HS-27A (cell line): ENCODE measurements around the gene CELA3B.
"Not testable (repeated sequence)": the region's sequence is repeated elsewhere in the genome, so short reads cannot be mapped to it uniquely, and the experiment has no call there.

ENCODE experiments used
- DNase-seq: peaks from one replicate; pipeline ENCODE4 v3.0.0-alpha.2; 2012; ENCODE audit warnings: low read depth, missing footprints

Gene CELA3B

DNA sequence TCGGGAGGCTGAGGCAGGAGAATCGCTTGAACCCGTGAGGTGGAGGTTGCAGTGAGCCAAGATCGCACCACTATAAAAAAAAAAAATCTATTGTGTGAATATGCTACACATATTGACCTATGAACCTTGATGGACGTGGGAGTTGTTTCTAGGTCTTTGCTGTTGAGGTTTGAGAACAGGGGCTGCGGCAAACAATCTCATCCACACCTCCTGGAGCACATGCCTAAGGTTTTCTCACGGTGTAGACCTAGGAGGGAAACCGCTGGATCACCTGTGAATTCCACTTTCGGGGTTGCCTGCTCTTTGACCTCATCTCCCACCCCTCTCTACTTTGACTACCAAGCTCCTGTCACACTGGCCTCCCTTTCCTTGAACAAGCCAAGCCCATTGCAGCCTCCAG, 1.5 kb upstream of the CELA3B start:
- DNase-seq = not testable (repeated sequence)

DNA sequence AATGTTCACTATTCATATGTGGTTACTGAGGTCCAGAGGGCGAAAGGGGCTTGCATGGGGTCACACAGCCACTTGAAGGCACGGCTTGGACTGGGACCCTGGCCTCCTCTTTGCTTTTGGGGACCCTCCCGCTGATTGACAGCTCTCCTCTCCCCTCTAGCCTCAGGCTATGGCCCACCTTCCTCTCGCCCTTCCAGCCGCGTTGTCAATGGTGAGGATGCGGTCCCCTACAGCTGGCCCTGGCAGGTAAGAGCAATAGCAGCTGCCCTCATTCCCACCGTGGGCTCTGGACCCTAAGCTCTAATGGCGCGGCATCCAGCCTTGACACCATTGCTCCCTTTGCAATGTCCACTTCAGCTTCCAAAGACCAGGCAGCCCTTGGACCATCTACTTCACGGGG, 1.4 kb downstream of the CELA3B start:
- not testable (repeated sequence) for DNase-seq

DNA sequence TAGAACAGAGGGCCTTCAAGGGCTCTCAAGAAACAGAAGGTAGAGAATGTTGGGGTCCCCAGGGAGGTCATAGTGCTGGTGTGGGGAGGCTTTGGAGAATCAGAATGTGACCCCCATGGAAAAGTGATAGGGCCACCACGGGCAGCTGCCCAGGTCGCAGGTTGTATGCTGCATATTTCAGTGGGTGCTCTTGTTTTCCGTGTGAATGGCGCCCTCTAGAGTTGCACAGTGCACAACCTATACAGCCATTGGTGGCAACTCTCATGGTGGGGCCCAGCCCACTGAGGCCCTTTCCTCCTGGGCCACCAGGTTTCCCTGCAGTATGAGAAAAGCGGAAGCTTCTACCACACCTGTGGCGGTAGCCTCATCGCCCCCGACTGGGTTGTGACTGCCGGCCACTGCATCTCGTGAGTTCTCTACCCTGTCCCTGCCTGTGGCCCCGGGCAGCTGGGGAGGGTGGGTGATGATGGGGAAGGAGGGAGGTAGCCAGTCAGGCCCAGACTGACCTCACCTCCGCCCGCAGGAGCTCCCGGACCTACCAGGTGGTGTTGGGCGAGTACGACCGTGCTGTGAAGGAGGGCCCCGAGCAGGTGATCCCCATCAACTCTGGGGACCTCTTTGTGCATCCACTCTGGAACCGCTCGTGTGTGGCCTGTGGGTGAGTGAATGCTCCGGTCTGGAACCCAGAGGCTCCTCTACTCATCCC, 3.8 kb downstream of the CELA3B start:
- not testable (repeated sequence) for DNase-seq

DNA sequence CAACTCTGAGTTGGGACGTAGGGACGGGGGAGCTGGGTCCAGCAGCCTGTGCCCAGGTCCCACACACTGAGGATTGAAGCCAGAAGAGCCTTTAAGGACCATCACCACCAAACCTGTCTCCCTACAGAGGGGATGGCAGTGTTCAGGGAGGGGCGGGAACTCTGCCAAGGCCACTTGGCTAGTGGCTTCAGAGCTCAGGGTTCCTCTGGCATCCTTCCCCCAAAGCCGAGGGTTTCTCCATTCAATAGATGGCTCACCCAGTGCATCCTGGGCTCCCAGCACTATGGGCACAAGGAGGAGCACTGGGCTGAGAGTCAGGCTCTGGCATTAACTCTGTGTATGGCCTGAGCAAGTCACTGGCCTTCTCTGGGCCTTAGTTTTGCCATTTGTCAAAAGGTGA, 4.4 kb downstream of the CELA3B start:
- DNase-seq = not testable (repeated sequence)

DNA sequence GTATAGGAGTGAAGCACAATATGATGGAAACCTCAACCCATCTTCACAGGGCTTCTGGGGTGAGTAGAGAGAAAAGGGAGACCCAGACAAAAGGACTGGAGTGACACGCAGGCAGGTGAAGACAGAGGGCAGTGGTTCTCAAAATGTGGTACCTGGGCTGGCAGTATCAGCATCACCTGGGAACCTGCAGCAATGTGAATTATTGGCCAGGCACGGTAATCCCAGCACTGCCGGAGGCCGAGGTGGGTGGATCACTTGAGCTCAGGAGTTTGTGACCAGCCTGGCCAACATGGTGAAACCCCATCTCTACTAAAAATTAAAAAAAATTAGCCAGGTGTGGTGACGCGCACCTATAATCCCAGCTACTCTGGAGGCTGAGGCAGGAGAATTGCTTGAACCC, 5.3 kb downstream of the CELA3B start:
- not testable (repeated sequence) for DNase-seq

DNA sequence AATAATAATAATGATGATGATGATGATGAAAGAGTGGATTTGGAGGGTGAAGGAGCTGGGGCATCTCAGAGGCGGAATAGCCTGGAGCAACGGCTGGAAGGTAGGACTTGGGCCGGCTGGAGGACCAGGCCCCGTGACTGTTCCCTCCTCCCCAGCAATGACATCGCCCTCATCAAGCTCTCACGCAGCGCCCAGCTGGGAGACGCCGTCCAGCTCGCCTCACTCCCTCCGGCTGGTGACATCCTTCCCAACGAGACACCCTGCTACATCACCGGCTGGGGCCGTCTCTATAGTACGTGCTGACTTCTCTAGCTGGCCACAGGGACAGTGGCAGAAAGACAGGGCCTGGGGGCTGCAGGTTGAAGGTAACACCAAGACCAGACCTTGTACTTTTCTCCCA, 6.7 kb downstream of the CELA3B start:
- DNase-seq = not testable (repeated sequence)

DNA sequence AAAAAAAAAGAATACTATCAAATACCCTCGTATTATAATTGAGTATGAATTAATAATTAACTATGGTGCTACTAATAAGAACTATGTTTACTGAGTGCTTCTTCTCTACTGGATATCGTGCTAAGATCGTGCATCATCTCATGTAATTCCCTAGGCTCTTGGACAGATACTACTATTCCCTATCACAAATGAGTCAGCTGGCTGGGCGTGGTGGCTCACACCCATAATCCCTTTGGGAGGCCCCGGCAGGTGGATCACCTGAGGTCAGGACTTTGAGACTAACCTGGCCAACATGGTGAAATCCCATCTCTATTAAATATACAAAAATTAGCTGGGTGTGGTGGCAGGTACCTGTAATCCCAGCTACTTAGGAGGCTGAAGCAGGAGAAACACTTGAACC, 9.1 kb downstream of the CELA3B start:
- not testable (repeated sequence) for DNase-seq

DNA sequence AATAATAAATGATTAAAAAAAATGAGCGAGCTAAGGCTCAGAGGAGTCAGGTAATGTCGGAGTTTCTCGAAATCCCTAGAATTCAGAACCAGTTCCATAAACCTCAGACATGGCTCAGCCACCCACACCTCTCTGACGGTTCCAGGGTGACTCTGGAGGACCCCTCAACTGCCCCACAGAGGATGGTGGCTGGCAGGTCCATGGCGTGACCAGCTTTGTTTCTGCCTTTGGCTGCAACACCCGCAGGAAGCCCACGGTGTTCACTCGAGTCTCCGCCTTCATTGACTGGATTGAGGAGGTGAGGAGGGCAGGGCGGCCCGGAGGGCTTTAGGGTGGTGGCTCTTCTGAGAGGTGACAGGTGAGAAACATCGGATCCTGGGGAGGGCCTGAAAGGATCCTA, 9.6 kb downstream of the CELA3B start:
- not testable (repeated sequence) for DNase-seq

DNA sequence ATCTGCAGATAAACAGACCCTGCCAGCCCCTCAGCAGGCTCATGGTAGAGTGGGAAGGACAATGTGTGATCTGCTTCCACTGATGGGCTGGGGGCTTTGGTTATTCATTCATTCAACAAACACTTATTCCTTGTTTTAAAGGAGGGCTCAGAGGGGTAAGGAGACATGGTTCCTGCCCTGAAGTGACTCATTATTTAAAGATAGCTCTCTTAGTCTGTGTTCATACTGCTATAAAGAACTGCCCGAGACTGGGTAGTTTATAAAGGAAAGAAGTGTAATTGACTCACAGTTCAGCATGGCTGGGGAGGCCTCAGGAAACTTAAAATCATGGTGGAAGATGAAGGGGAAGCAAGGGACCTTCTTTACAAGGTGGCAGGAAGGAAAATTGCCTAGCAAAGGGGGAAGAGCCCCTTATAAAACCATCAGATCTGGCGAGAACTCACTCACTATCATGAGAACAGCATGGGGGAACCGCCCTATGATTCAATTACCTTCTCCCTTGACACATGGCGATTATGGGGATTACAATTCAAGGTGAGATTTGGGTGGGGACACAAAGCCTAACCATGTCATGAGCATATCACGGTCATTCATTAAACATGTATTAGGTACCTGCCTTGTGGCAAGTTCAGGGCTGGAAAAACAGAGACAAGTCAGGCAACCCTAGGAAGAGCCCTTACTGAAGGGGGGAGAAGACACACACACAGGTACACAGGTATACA, 13.0 kb downstream of the CELA3B start:
- not testable (repeated sequence) for DNase-seq

DNA sequence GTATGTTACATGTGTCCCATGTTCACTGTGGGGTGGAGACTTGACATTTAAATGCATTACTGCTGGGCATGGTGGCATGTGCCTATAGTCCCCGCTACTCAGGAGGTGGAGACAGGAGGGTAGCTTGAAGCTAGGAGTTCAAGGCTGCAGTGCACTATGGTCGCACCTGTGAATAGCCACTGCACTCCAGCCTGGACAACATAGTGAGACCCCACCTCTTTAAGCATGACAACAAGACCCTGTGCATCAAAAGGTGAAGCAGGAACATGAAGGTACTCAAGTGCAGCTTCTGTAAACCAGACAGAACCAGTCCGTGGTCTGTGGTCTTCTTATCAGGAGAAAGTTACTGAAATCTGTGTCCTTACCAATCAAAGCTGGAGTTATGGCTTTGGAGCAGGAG, 15.4 kb downstream of the CELA3B start:
- DNase-seq = not testable (repeated sequence)

DNA sequence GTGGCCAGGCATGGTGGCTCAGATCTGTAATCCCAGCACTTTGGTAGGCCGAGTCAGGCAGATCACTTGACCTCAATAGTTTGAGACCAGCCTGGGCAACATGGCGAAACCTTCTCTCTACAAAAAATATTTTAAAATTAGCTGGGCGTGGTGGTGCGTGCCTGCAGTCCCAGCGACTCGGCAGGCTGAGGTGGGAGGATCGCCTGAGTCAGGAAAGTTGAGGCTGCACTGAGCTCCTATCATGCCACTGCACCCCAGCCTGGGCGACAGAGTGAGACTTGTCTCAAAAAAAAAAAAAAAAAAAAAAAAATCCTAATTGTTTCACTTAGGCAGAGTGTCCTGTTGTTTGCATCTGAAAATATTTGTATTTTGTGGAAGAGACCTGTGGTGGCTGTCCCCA, 17.9 kb downstream of the CELA3B start:
- DNase-seq = not testable (repeated sequence)

DNA sequence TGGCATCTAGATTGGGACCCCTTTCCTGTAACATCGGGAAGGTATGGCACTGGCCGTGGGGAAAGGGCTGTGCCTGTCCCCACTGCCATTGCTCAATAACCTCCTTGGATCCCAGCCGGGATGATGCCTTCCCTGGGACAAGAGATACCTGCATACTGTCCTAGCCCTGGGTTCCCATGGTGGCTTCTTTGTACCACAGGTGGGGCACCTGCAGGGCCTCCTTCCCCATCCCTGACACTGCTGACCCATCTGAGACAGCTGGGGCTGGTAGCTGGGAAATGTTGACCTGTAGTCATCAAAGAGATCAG, 19.8 kb downstream of the CELA3B start:
- not testable (repeated sequence) for DNase-seq

DNA sequence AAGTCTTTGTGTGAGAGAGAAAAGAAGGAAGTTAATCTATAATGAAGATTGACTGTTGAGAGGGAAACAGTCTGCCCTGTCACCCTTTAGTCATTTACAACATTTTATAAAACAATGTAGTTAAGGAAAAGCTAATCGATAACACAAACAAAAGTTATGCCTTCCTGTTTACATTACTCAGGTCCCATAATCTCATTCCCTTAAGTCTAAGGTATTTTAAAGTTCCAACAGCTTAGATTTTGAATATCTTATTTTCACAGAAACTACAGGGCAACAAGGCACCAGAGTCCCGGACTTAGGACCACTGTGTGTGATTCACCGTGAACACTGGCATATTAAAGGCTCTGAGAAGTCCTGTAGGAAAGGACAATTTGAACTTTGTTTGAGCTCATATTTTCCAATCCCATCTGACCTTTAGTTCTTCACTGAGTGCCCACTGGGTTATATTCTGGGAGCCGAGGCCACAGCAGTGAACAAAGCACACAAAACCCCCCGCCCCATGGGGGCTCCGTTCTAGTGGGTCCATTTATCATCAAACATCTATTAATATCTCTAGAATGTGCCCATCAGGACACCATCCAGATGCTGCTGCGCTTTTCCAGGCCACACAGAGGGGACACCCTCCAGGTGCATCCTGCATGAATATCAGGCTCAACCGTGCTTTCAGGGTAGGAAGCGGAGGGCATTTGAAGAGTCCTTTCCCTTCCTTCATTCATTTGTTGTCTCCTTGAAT, 21.2 kb downstream of the CELA3B start:
- DNase-seq = not testable (repeated sequence)

DNA sequence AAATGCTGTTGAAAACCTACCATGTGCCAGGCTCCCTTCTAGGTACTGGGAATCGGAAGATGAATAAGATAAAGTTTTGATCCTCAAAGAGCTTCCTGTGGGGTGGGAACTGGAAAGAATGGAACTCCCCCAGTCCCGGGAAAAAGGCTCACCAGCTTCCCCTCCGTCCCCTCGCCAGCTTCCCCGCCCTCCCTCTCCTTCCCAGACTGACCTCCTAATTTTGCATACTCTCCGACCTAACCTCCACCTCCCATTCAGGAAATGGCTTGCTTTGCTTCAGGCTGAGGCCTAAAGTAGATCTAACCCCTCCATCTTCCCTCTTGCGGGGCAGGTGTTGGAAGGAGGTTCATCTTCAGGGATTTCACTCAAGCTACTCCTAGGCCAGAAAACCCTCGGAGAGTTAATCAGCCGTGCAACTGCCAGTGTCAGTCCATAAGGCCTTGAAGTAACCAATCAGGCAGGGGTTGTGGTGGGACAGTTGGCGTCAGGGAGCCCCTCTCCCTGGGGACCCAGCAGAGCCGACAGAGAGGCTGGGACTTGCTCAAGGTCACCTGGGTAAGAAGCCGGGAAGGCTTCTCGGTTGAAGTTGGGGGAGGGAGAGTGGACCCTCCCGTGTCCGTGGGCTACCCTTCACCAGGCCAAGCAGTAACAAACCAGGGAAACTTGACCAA, 21.9 kb downstream of the CELA3B start:
- not testable (repeated sequence) for DNase-seq

DNA sequence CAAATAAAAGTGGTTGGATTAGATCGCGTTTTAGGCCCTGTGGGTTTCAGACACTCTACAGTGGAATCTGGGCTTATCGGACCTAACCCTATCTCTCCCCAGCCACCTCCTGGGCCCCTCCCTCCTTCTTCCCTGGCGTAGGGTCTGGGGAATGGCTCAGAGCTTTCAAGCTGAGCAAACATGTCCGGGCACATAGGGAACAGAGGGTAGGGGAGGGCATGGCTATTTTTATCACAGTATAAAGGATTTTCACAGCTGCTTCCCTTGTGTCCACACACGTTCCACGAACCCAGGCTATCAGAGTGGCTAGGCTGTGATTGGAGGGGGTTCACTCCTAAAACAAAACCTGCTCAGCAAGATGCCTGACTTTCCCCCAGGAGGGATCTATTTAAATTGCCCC, 22.8 kb downstream of the CELA3B start:
- DNase-seq = not testable (repeated sequence)

DNA sequence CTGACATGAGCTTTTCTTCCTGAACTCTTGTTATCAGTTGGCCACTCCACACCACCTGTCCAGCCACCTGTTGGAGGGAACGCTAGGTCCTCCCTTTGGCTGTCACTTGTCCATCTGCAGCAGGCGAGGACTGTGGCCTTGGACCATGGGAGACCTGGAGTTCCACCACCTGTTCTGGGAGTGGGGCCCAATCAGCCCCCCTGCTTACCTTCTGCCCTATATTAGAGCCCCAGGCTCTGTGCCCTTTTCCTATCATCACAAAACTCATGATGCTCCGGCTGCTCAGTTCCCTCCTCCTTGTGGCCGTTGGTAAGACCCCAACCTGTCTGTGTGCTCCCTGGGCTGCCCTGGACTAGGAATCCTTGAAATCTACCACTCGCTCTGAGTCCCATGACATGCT, 24.6 kb downstream of the CELA3B start, which contains the start of gene CELA3A:
Gene CELA3A (plus strand): TSS at position 249 of the 400 bp plus-strand sequence. CDS start 18 bp downstream, at position 267.
- DNase-seq = no peak

DNA sequence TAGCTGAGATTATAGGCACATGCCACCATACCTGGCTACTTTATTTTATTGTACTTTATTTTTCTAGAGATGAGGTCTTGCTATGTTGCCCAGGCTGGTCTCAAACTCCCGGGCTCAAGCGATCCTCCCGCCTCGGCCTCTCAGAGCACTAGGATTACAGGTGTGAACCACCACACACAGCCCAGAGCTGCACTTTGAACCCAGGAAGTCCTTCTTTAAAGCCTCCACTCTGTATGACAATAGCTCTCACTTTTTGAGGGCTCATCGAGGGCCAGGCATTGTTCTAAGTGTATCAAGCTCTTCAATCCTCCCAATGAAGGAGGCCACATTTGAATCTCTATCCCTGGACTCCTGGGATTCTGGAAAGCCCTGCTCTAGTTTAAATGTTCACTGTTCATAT, 25.6 kb downstream of the CELA3B start:
- not testable (repeated sequence) for DNase-seq

DNA sequence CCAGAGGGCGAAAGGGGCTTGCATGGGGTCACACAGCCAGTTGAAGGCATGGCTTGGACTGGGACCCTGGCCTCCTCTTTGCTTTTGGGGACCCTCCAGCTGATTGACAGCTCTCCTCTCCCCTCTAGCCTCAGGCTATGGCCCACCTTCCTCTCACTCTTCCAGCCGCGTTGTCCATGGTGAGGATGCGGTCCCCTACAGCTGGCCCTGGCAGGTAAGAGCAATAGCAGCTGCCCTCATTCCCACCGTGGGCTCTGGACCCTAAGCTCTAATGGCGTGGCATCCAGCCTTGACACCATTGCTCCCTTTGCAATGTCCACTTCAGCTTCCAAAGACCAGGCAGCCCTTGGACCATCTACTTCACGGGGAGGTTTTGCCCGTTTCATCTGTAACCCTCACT, 26.1 kb downstream of the CELA3B start:
- not testable (repeated sequence) for DNase-seq

DNA sequence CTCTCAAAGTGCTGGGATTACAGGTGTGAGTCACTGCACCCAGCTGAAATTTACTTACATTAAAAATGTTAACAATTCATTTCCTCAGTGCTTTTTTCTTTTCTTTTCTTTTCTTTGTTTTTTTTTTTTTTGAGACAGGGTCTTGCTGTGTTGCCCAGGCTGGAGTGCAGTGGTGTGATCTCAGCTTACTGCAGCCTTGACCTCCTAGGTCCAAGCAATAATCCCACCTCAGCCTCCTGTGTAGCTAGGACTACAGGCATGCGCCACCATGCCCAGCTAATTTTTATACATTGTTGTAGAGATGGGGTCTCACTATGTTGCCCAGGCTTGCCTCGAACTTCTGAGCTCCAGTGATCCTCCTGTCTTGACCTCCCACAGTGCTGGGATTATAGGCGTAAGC, 27.1 kb downstream of the CELA3B start:
- DNase-seq = not testable (repeated sequence)

DNA sequence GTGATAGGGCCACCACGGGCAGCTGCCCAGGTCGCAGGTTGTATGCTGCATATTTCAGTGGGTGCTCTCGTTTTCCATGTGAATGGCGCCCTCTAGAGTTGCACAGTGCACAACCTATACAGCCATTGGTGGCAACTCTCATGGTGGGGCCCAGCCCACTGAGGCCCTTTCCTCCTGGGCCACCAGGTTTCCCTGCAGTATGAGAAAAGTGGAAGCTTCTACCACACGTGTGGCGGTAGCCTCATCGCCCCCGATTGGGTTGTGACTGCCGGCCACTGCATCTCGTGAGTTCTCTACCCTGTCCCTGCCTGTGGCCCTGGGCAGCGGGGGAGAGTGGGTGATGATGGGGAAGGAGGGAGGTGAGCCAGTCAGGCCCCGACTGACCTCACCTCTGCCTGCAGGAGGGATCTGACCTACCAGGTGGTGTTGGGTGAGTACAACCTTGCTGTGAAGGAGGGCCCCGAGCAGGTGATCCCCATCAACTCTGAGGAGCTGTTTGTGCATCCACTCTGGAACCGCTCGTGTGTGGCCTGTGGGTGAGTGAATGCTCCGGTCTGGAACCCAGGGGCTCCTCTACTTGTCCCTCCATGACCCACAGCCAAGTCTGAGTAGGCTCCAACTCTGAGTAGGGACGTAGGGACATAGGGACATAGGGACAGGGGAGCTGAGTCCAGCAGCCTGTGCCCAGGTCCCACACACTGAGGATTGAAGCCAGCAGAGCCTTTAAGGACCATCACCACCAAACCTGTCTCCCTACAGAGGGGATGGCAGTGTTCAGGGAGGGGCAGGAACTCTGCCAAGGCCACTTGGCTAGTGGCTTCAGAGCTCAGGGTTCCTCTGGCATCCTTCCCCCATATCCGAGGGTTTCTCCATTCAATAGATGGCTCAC, 28.7 kb downstream of the CELA3B start:
- not testable (repeated sequence) for DNase-seq

DNA sequence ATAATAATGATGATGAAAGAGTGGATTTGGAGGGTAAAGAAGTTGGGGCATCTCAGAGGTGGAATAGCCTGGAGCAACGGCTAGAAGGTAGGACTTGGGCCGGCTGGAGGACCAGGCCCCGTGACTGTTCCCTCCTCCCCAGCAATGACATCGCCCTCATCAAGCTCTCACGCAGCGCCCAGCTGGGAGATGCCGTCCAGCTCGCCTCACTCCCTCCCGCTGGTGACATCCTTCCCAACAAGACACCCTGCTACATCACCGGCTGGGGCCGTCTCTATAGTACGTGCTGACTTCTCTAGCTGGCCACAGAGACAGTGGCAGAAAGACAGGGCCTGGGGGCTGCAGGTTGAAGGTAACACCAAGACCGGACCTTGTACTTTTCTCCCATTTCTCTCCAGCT, 29.9 kb downstream of the CELA3B start:
- DNase-seq = not testable (repeated sequence)
